GM21423 (cell line): Measurements from ENCODE around the gene PTCRA.
"Not testable (repeated sequence)": the region's sequence is repeated elsewhere in the genome, so short reads cannot be mapped to it uniquely, and the experiment has no call there.

Experiments
- ATAC-seq: cut with Tn5 transposase; IDR thresholded peaks from one replicate; pipeline ENCODE4 v1.9.1; 2021; ENCODE audit warnings: mild to moderate bottlenecking, moderate library complexity; ENCODE audit not compliant: unreplicated experiment

The PTCRA gene

GRCh38 chr6:42939810-42940167, 23.9 kb downstream of the PTCRA start:
- ATAC-seq, result no peak

GRCh38 chr6:42940493-42941045, 24.7 kb downstream of the PTCRA start:
- ATAC-seq, result no peak

- ATAC-seq, result not testable (repeated sequence)
These were observed 25.5 kb downstream of the PTCRA start for GRCh38 chr6:42941356-42941755.

GRCh38 chr6:42942444-42942843, 26.6 kb downstream of the PTCRA start:
- ATAC-seq, result no peak

GRCh38 chr6:42947950-42948349, 32.1 kb downstream of the PTCRA start:
- no peak for ATAC-seq

GRCh38 chr6:42952389-42952788, 36.5 kb downstream of the PTCRA start:
- no peak for ATAC-seq

GRCh38 chr6:42954405-42954804, 38.6 kb downstream of the PTCRA start:
- ATAC-seq, result not testable (repeated sequence)

GRCh38 chr6:42958125-42958524, 42.3 kb downstream of the PTCRA start:
- no peak for ATAC-seq

GRCh38 chr6:42959917-42960242, 44.0 kb downstream of the PTCRA start:
- ATAC-seq, result no peak

- ATAC-seq, result no peak
These were observed 44.6 kb downstream of the PTCRA start, which contains the start of gene GNMT for GRCh38 chr6:42960243-42961019. Gene GNMT, plus strand, starts transcription at chr6:42960754. Its CDS starts 14 bp downstream, at chr6:42960768.

- ATAC-seq, result no peak
These were observed 45.2 kb downstream of the PTCRA start for GRCh38 chr6:42961020-42961470.

- ATAC-seq, result no peak
These were observed 46.2 kb downstream of the PTCRA start for GRCh38 chr6:42962096-42962495.

- no peak for ATAC-seq
These were observed 46.8 kb downstream of the PTCRA start for GRCh38 chr6:42962502-42963178.

- ATAC-seq, result no peak
These were observed 47.5 kb downstream of the PTCRA start for GRCh38 chr6:42963179-42963854.

- no peak for ATAC-seq
These were observed 48.2 kb downstream of the PTCRA start for GRCh38 chr6:42963855-42964605.

GRCh38 chr6:42966571-42966970, 50.7 kb downstream of the PTCRA start:
- ATAC-seq, result no peak

GRCh38 chr6:42967228-42967627, 51.4 kb downstream of the PTCRA start:
- no peak for ATAC-seq

GRCh38 chr6:42968126-42968701, 52.4 kb downstream of the PTCRA start:
- no peak for ATAC-seq

GRCh38 chr6:42968783-42969182, 52.9 kb downstream of the PTCRA start:
- ATAC-seq, result no peak

- no peak for ATAC-seq
These were observed 53.6 kb downstream of the PTCRA start for GRCh38 chr6:42969431-42969830.
